H1 (cell line): ENCODE measurements around the gene MTFR1L. TPM values are rescaled to one million over a fixed set of nuclear protein-coding genes. Genes with fewer than 3 reads are reported as not detected.

Experiments used
- CBX8 ChIP-seq: fragments of 300-800, 300-1000 bp; sonication (generic); IDR thresholded peaks from 2 replicates; pipeline ENCODE4 v1.7.1; 2016; ENCODE audit warnings: low read depth, low read length, borderline replicate concordance
- GABPA ChIP-seq: IDR thresholded peaks from 2 replicates; pipeline ENCODE4 v1.6.1; 2011; ENCODE audit warnings: mild to moderate bottlenecking, low read length, moderate library complexity, borderline replicate concordance; ENCODE audit not compliant: insufficient read depth
- KDM1A ChIP-seq: fragments of 200-600, 300-600 bp; sonication (generic); IDR thresholded peaks from 2 replicates; pipeline ENCODE4 v1.7.1; 2016; ENCODE audit warnings: mild to moderate bottlenecking, low read length, borderline replicate concordance
- TCF12 ChIP-seq: IDR thresholded peaks from 2 replicates; pipeline ENCODE4 v1.6.1; 2011; ENCODE audit warnings: low read depth, mild to moderate bottlenecking, low read length
- YY1 ChIP-seq: IDR thresholded peaks from 2 replicates; pipeline ENCODE4 v1.6.1; 2011; ENCODE audit warnings: low read depth, mild to moderate bottlenecking, low read length
- polyA plus RNA-seq, 7 experiments: library from polyadenylated mRNA; depleted of rRNA in 3 of 7; stranded (reverse) in 5 of 7; unstranded in 2 of 7; fragments of >200 nt in 5 of 7; fragments of 200-250 nt in 2 of 7; gene quantifications; 1 replicate in 5 of 7; 2 replicates in 1 of 7; 4 replicates in 1 of 7; pipeline versions ENCODE4 v1.2.1 to v1.2.3, GENCODE V29; 2011 to 2013; ENCODE audit warnings: missing spikeins in 2 of 7, mixed read lengths in 2 of 7
- total RNA-seq: library from RNA; stranded (reverse); fragmentation: NEBNext Ultra II Directional; extraction: Animal tissue kit (Norgen Biotek cat#: 25700); gene quantifications from 2 replicates; pipeline ENCODE4 v1.2.1, GENCODE V29; 2021
- TF ChIP-seq, protein P1 (sequence below): IDR thresholded peaks from 2 replicates; pipeline ENCODE4 v1.6.1; 2011; ENCODE audit warnings: low read length, improper control_type of control experiment

MTFR1L gene
- total and polyA plus RNA-seq, 2 of the 8 experiments (the other 6 are each of a cell fraction or from before 2014, with no cell fraction given), result 20.8 to 23.1 TPM

- TF ChIP-seq, protein P1, sequence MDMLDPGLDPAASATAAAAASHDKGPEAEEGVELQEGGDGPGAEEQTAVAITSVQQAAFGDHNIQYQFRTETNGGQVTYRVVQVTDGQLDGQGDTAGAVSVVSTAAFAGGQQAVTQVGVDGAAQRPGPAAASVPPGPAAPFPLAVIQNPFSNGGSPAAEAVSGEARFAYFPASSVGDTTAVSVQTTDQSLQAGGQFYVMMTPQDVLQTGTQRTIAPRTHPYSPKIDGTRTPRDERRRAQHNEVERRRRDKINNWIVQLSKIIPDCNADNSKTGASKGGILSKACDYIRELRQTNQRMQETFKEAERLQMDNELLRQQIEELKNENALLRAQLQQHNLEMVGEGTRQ, result no peak
- TF ChIP-seq CBX8, result no peak
- TF ChIP-seq GABPA, result no peak
- TF ChIP-seq TCF12, result no peak
- TF ChIP-seq KDM1A, result no peak
- no peak for TF ChIP-seq YY1
Observed at GRCh38 chr1:25811384-25812082, 8.2 kb upstream of the MTFR1L start (continued).
